NCI-H187 (cell line): ENCODE results near the gene CHRNA10.

Experiments used
- DNase-seq, 2 experiments: peaks; one replicate each; lab custom pipeline; 2025; lab: John Stamatoyannopoulos, UW

The CHRNA10 gene

GRCh38 chr11:3631331-3631730 lies 39.9 kb downstream of the CHRNA10 start:
- no peak for DNase-seq

- no peak for DNase-seq
Measured at GRCh38 chr11:3627291-3627690, 43.9 kb downstream of the CHRNA10 start.

- no peak for DNase-seq
Measured at GRCh38 chr11:3626250-3626960, 44.8 kb downstream of the CHRNA10 start.

GRCh38 chr11:3623767-3624458 lies 47.3 kb downstream of the CHRNA10 start:
- DNase-seq: no peak

GRCh38 chr11:3623121-3623520 lies 48.1 kb downstream of the CHRNA10 start:
- no peak for DNase-seq

- no peak for DNase-seq
Measured at GRCh38 chr11:3622521-3622920, 48.7 kb downstream of the CHRNA10 start.

GRCh38 chr11:3617990-3618389 lies 53.2 kb downstream of the CHRNA10 start:
- no peak for DNase-seq

GRCh38 chr11:3616721-3617460 lies 54.3 kb downstream of the CHRNA10 start:
- DNase-seq: no peak

GRCh38 chr11:3615998-3616397 lies 55.2 kb downstream of the CHRNA10 start:
- no peak for DNase-seq
